ENCODE measurements around the gene EFEMP2.

Gene EFEMP2

GRCh38 chr11:65887723-65888162 lies 15.1 kb upstream of the EFEMP2 start:
- peaks cover 20% of the 10 kb centered on the region; the same call in 1 of the 2 replicates for H3K9me3 ChIP-seq (ENCODE audit: insufficient read depth, low read length)
- DNase-seq (ENCODE audit: low read depth, low spot score): no peak
- H3K27me3 ChIP-seq (ENCODE audit: insufficient read depth, insufficient read length): peaks cover 14% of the 10 kb centered on the region
- TF ChIP-seq YY1 (IDR thresholded peaks at IDR 0.05; ENCODE audit: insufficient read depth, insufficient read length) (no peak), SUZ12 (IDR thresholded peaks at IDR 0.05; ENCODE audit: extremely low read depth, insufficient read depth, insufficient read length) (no peak), ZNF274 (IDR thresholded peaks at IDR 0.05; ENCODE audit: low read depth, low read length) (no peak)
- peaks cover 60% of the 10 kb centered on the region for H3K36me3 ChIP-seq (ENCODE audit: insufficient read depth, insufficient read length, low read length)
- H3K4me3 ChIP-seq (ENCODE audit: insufficient read length, low read depth): peak overlapping the region; percentile 48
- H3K4me1 ChIP-seq (ENCODE audit: insufficient read depth, insufficient read length): peaks cover 14% of the 10 kb centered on the region
- H3K9ac ChIP-seq (ENCODE audit: insufficient read length, low read depth): peak overlapping the region; percentile 80

- no peak for TF ChIP-seq ZNF274 (IDR thresholded peaks at IDR 0.05; ENCODE audit: low read depth, low read length)
- no peak for TF ChIP-seq YY1 (IDR thresholded peaks at IDR 0.05; ENCODE audit: insufficient read depth, insufficient read length)
- no peak for TF ChIP-seq SUZ12 (IDR thresholded peaks at IDR 0.05; ENCODE audit: extremely low read depth, insufficient read depth, insufficient read length)
- Histone ChIP-seq H3K4me3 (ENCODE audit: insufficient read length, low read depth) (peak overlapping the region; percentile 48), H3K4me1 (ENCODE audit: insufficient read depth, insufficient read length) (peaks cover 13% of the 10 kb centered on the region), H3K27me3 (ENCODE audit: insufficient read depth, insufficient read length) (peaks cover 14% of the 10 kb centered on the region), H3K36me3 (ENCODE audit: insufficient read depth, insufficient read length, low read length) (peaks cover 60% of the 10 kb centered on the region), H3K9me3 (ENCODE audit: insufficient read depth, low read length) (peaks cover 20% of the 10 kb centered on the region; the same call in 1 of the 2 replicates), H3K9ac (ENCODE audit: insufficient read length, low read depth) (peak overlapping the region; percentile 80)
- DNase-seq (ENCODE audit: low read depth, low spot score): no peak
These were observed 14.5 kb upstream of the EFEMP2 start for GRCh38 chr11:65886826-65887722.

- H3K9me3 ChIP-seq (ENCODE audit: insufficient read depth, low read length): peaks cover 20% of the 10 kb centered on the region; the same call in 1 of the 2 replicates
- H3K27me3 ChIP-seq (ENCODE audit: insufficient read depth, insufficient read length): peaks cover 14% of the 10 kb centered on the region
- peaks cover 13% of the 10 kb centered on the region for H3K4me1 ChIP-seq (ENCODE audit: insufficient read depth, insufficient read length)
- TF ChIP-seq ZNF274 (IDR thresholded peaks at IDR 0.05; ENCODE audit: low read depth, low read length) (no peak), SUZ12 (IDR thresholded peaks at IDR 0.05; ENCODE audit: extremely low read depth, insufficient read depth, insufficient read length) (no peak), YY1 (IDR thresholded peaks at IDR 0.05; ENCODE audit: insufficient read depth, insufficient read length) (no peak)
- H3K4me3 ChIP-seq (ENCODE audit: insufficient read length, low read depth): no peak overlapping the region
- peaks cover 63% of the 10 kb centered on the region for H3K36me3 ChIP-seq (ENCODE audit: insufficient read depth, insufficient read length, low read length)
- no peak for DNase-seq (ENCODE audit: low read depth, low spot score)
- no peak overlapping the region for H3K9ac ChIP-seq (ENCODE audit: insufficient read length, low read depth)
These were observed 13.4 kb upstream of the EFEMP2 start for GRCh38 chr11:65885808-65886536.

GRCh38 chr11:65885231-65885630 lies 12.6 kb upstream of the EFEMP2 start:
- peaks cover 66% of the 10 kb centered on the region for H3K36me3 ChIP-seq (ENCODE audit: insufficient read depth, insufficient read length, low read length)
- H3K27me3 ChIP-seq (ENCODE audit: insufficient read depth, insufficient read length): peaks cover 13% of the 10 kb centered on the region
- H3K9ac ChIP-seq (ENCODE audit: insufficient read length, low read depth): no peak overlapping the region
- peaks cover 20% of the 10 kb centered on the region; the same call in 1 of the 2 replicates for H3K9me3 ChIP-seq (ENCODE audit: insufficient read depth, low read length)
- H3K4me3 ChIP-seq (ENCODE audit: insufficient read length, low read depth): no peak overlapping the region
- peaks cover 13% of the 10 kb centered on the region for H3K4me1 ChIP-seq (ENCODE audit: insufficient read depth, insufficient read length)
- no peak for TF ChIP-seq ZNF274 (IDR thresholded peaks at IDR 0.05; ENCODE audit: low read depth, low read length)
- no peak for TF ChIP-seq YY1 (IDR thresholded peaks at IDR 0.05; ENCODE audit: insufficient read depth, insufficient read length)
- TF ChIP-seq SUZ12 (IDR thresholded peaks at IDR 0.05; ENCODE audit: extremely low read depth, insufficient read depth, insufficient read length): no peak
- no peak for DNase-seq (ENCODE audit: low read depth, low spot score)

- H3K27me3 ChIP-seq (ENCODE audit: insufficient read depth, insufficient read length): peaks cover 8% of the 10 kb centered on the region
- peaks cover 20% of the 10 kb centered on the region; the same call in 1 of the 2 replicates for H3K9me3 ChIP-seq (ENCODE audit: insufficient read depth, low read length)
- no peak overlapping the region for H3K4me3 ChIP-seq (ENCODE audit: insufficient read length, low read depth)
- H3K9ac ChIP-seq (ENCODE audit: insufficient read length, low read depth): no peak overlapping the region
- H3K36me3 ChIP-seq (ENCODE audit: insufficient read depth, insufficient read length, low read length): peaks cover 66% of the 10 kb centered on the region
- peaks cover 13% of the 10 kb centered on the region for H3K4me1 ChIP-seq (ENCODE audit: insufficient read depth, insufficient read length)
- TF ChIP-seq ZNF274 (IDR thresholded peaks at IDR 0.05; ENCODE audit: low read depth, low read length) (no peak), YY1 (IDR thresholded peaks at IDR 0.05; ENCODE audit: insufficient read depth, insufficient read length) (no peak), SUZ12 (IDR thresholded peaks at IDR 0.05; ENCODE audit: extremely low read depth, insufficient read depth, insufficient read length) (no peak)
- DNase-seq (ENCODE audit: low read depth, low spot score): no peak
These were observed 12.1 kb upstream of the EFEMP2 start for GRCh38 chr11:65884716-65885092.

GRCh38 chr11:65883786-65884715 lies 11.5 kb upstream of the EFEMP2 start:
- H3K9ac ChIP-seq (ENCODE audit: insufficient read length, low read depth): peak overlapping the region; percentile 46
- H3K9me3 ChIP-seq (ENCODE audit: insufficient read depth, low read length): peaks cover 20% of the 10 kb centered on the region; the same call in 1 of the 2 replicates
- no peak for DNase-seq (ENCODE audit: low read depth, low spot score)
- peaks cover 10% of the 10 kb centered on the region for H3K4me1 ChIP-seq (ENCODE audit: insufficient read depth, insufficient read length)
- TF ChIP-seq ZNF274 (IDR thresholded peaks at IDR 0.05; ENCODE audit: low read depth, low read length): no peak
- no peak for TF ChIP-seq YY1 (IDR thresholded peaks at IDR 0.05; ENCODE audit: insufficient read depth, insufficient read length)
- TF ChIP-seq SUZ12 (IDR thresholded peaks at IDR 0.05; ENCODE audit: extremely low read depth, insufficient read depth, insufficient read length): no peak
- H3K27me3 ChIP-seq (ENCODE audit: insufficient read depth, insufficient read length): peaks cover 1% of the 10 kb centered on the region
- H3K4me3 ChIP-seq (ENCODE audit: insufficient read length, low read depth): no peak overlapping the region
- peaks cover 66% of the 10 kb centered on the region for H3K36me3 ChIP-seq (ENCODE audit: insufficient read depth, insufficient read length, low read length)
